IMR-90 (cell line): ENCODE results near the gene NRARP. TPM values are rescaled to one million over a fixed set of nuclear protein-coding genes. Genes with fewer than 3 reads are reported as not detected.

ENCODE experiments used
- ATAC-seq: fragments of 200-7000 bp; cut with Tn5 transposase; 2 replicates; pipeline ENCODE4 v1.9.1; 2020; ENCODE audit warnings: low read depth, mild to moderate bottlenecking, moderate library complexity
- BruUV-seq: library from RNA; stranded (reverse); fragments of 400-500 nt; replicated peaks from 2 replicates; lab custom pipeline; 2021; lab: Mats Ljungman, UMichigan
- CTCF ChIA-PET: fragments of 300-600 bp; formaldehyde crosslinking; extraction: SDS; loops from one replicate; lab custom pipeline; 2021; ENCODE audit warnings: antibody characterized with exemption; lab: Yijun Ruan, JAX
- POLR2A ChIA-PET: fragments of 300-600 bp; sonication (Branson Sonifier 250); formaldehyde crosslinking; loops from one replicate; lab custom pipeline; 2022; ENCODE audit warnings: antibody characterized with exemption; ENCODE audit not compliant: unreplicated experiment; lab: Charles Lee
- DNase-seq: peaks from one replicate; pipeline ENCODE4 v3.0.0; 2013
- H2AFZ ChIP-seq: replicated peaks from 2 replicates; pipeline ENCODE3; 2013; ENCODE audit warnings: low read length, mild to moderate bottlenecking; ENCODE audit not compliant: poor library complexity
- H2AK5ac ChIP-seq: 2 replicates; pipeline ENCODE4 v1.6.1; 2013; ENCODE audit warnings: low read depth, low read length, inconsistent platforms
- H2AK9ac ChIP-seq: replicated peaks from 2 replicates; pipeline ENCODE3; 2013; ENCODE audit warnings: mild to moderate bottlenecking, low read depth, low read length, moderate library complexity; ENCODE audit not compliant: poor library complexity
- H2BK120ac ChIP-seq: 2 replicates; pipeline ENCODE4 v1.6.1; 2013; ENCODE audit warnings: low read depth, low read length, inconsistent platforms
- H2BK15ac ChIP-seq: 3 replicates; pipeline ENCODE4 v1.6.1; 2013; ENCODE audit warnings: low read depth, low read length, inconsistent platforms
- H2BK20ac ChIP-seq: 2 replicates; pipeline ENCODE4 v1.6.1; 2013; ENCODE audit warnings: low read depth, mild to moderate bottlenecking, inconsistent platforms, low read length, moderate library complexity
- H2BK5ac ChIP-seq: 2 replicates; pipeline ENCODE4 v1.6.1; 2013; ENCODE audit warnings: mild to moderate bottlenecking, low read depth, low read length, inconsistent platforms; ENCODE audit not compliant: poor library complexity, severe bottlenecking
- H3K14ac ChIP-seq: replicated peaks from 2 replicates; pipeline ENCODE4 v1.6.1; 2013; ENCODE audit warnings: low read depth, low read length, inconsistent platforms
- H3K18ac ChIP-seq: 2 replicates; pipeline ENCODE4 v1.6.1; 2013; ENCODE audit warnings: low read depth, low read length, control low read depth
- H3K23ac ChIP-seq: 2 replicates; pipeline ENCODE4 v1.6.1; 2013; ENCODE audit warnings: low read depth, low read length, inconsistent platforms
- H3K27ac ChIP-seq: 2 replicates; pipeline ENCODE4 v1.5.1; 2013; ENCODE audit warnings: mild to moderate bottlenecking, control low read depth, low read length; ENCODE audit not compliant: insufficient read depth
- H3K27me3 ChIP-seq: 2 replicates; pipeline ENCODE4 v1.6.1; 2013; ENCODE audit warnings: low read length; ENCODE audit not compliant: control insufficient read depth, insufficient read depth
- H3K36me3 ChIP-seq: 2 replicates; pipeline ENCODE4 v1.6.1; 2013; ENCODE audit warnings: low read length, mixed read lengths; ENCODE audit not compliant: control insufficient read depth, insufficient read depth
- H3K4ac ChIP-seq: 2 replicates; pipeline ENCODE4 v1.6.1; 2013; ENCODE audit warnings: low read depth, low read length, inconsistent platforms
- H3K4me1 ChIP-seq: 2 replicates; pipeline ENCODE4 v1.6.1; 2013; ENCODE audit warnings: low read length, mixed read lengths; ENCODE audit not compliant: control insufficient read depth, insufficient read depth
- H3K4me2 ChIP-seq: 2 replicates; pipeline ENCODE4 v1.6.1; 2013; ENCODE audit warnings: low read depth, mild to moderate bottlenecking, control low read depth, low read length, moderate library complexity
- H3K4me3 ChIP-seq: 2 replicates; pipeline ENCODE4 v1.5.1; 2013; ENCODE audit warnings: low read depth, mild to moderate bottlenecking, control low read depth, low read length, moderate library complexity; ENCODE audit not compliant: insufficient read depth
- H3K56ac ChIP-seq: 2 replicates; pipeline ENCODE4 v1.6.1; 2013; ENCODE audit warnings: low read length, inconsistent platforms; ENCODE audit not compliant: insufficient read depth; ENCODE audit errors: extremely low read depth
- H3K79me1 ChIP-seq, 2 experiments: 2 replicates each; pipeline ENCODE4 v1.6.1; 2013; ENCODE audit warnings: low read length in 2 of 2, inconsistent platforms in 1 of 2, low read depth in 1 of 2
- H3K9ac ChIP-seq: 2 replicates; pipeline ENCODE4 v1.6.1; 2013; ENCODE audit warnings: low read depth, low read length, control low read depth
- H3K9me1 ChIP-seq: 2 replicates; pipeline ENCODE4 v1.6.1; 2013; ENCODE audit warnings: low read length, inconsistent platforms; ENCODE audit not compliant: insufficient read depth
- H3K9me3 ChIP-seq: 2 replicates; pipeline ENCODE4 v1.6.1; 2013; ENCODE audit warnings: low read length; ENCODE audit not compliant: control insufficient read depth, insufficient read depth
- H4K20me1 ChIP-seq: 2 replicates; pipeline ENCODE4 v1.6.1; 2013; ENCODE audit warnings: low read length, inconsistent platforms; ENCODE audit not compliant: insufficient read depth
- H4K5ac ChIP-seq: 2 replicates; pipeline ENCODE4 v1.6.1; 2013; ENCODE audit warnings: mild to moderate bottlenecking, low read depth, low read length, control low read depth
- H4K8ac ChIP-seq, 2 experiments: 2 replicates each; pipeline ENCODE4 v1.6.1; 2013; ENCODE audit warnings: low read depth in 2 of 2, low read length in 2 of 2, control low read depth in 1 of 2, inconsistent platforms in 1 of 2
- H4K91ac ChIP-seq: 2 replicates; pipeline ENCODE4 v1.6.1; 2013; ENCODE audit warnings: low read depth, low read length, inconsistent platforms; ENCODE audit not compliant: insufficient read depth
- MAZ ChIP-seq: IDR thresholded peaks from 2 replicates; pipeline ENCODE4 v1.6.1; 2012; ENCODE audit warnings: low read depth, mild to moderate bottlenecking, low read length, improper control_type of control experiment, moderate library complexity, borderline replicate concordance
- RAD21 ChIP-seq: IDR thresholded peaks from 2 replicates; pipeline ENCODE4 v1.6.1; 2012; ENCODE audit warnings: low read length, improper control_type of control experiment
- WGBS, 2 experiments: methylation state at CpG; one replicate each; pipeline versions ENCODE4 v1.1.5 to v1.1.7; 2013; ENCODE audit warnings: missing lambda C conversion rate in 2 of 2; ENCODE audit not compliant: insufficient read length in 1 of 2; ENCODE audit errors: extremely low coverage in 2 of 2; 5-methylcytosine and 5-hydroxymethylcytosine counted together
- dilution Hi-C: fragments of 300-500 bp; cut with HindIII; formaldehyde crosslinking; loops from one replicate; pipeline ENCODE4 v1.14.3; 2018; ENCODE audit warnings: low sequenced_read_pairs; ENCODE audit not compliant: unreplicated experiment
- in situ Hi-C: fragments of 300-500 bp; cut with MboI; formaldehyde crosslinking; loops from 3 replicates; pipeline ENCODE4 v1.14.3; 2019; ENCODE audit warnings: low sequenced_read_pairs, inconsistent platforms, mixed read lengths
- intact Hi-C: fragments of 100-400 bp; cut with micrococcal nuclease; formaldehyde crosslinking; loops from 2 replicates; pipeline ENCODE4 v1.10.0; 2022
- polyA plus RNA-seq, 3 experiments: library from polyadenylated mRNA; depleted of rRNA; stranded (reverse); fragments of >200 nt; gene quantifications; 2 replicates each; pipeline ENCODE4 v1.2.3, GENCODE V29; 2012; ENCODE audit warnings: low replicate concordance in 1 of 3
- total RNA-seq: library from RNA; depleted of rRNA; stranded (reverse); fragments of >200 nt; gene quantifications from 2 replicates; pipeline ENCODE4 v1.2.3, GENCODE V29; 2012

The NRARP gene
- total and polyA plus RNA-seq, 2 of the 4 experiments (the other 2 are of a cell fraction) = 0.15 TPM; not detected in 1

DNA sequence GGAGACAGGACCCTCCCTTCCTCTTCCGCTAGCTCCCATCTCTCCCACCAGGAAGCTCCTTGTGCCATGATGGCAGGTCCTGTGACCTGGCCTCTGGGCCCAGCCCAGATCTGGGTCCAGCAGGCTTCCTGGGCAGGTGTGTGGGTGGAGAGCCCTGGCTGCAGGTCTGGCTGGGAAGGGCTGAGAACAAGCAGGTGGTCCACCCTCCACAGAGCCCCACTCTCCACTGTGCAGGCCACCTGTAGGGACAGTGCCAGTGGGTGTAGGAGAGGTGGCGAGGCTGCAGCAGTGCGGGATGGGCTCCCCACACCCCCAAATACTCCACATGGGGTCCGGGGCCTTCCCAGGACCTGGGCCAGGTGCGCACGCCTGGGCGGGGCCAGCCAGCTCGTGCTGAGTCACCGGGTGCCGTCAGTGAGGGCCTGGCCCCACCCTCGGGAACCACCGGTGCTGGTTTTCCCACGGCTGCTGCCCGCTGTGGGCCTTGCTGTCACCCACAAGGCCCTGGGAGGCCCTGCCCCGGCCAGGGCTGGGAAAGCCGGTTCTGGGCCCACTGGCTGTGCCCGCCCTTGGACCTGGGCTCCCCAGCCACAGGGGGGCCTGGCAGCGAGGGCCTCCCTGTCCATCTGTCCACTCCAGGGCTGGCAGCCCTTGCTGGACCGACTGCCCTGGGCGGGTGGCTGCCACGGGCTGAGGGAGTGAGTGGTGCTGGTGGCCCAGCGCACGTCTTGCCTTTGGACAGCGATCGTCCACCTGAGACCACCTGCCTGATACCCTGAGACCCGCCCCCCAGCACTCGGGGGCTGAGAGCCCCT is 9.3 kb upstream of the NRARP start:
- H2AK9ac ChIP-seq = no peak overlapping the region
- H3K18ac ChIP-seq = no peak overlapping the region
- dilution Hi-C loops (no loop called here), in situ Hi-C loops (no loop called here), intact Hi-C loops (no loop called here)
- H3K27me3 ChIP-seq = peaks cover 4% of the 10 kb centered on the region; the same call in 1 of the 2 replicates
- H3K23ac ChIP-seq = no peak overlapping the region
- no peaks in the 10 kb centered on the region for H4K20me1 ChIP-seq
- no peak overlapping the region for H4K91ac ChIP-seq
- ATAC-seq (no peak), DNase-seq (peak; percentile 33)
- no peaks in the 10 kb centered on the region for H3K9me3 ChIP-seq
- H3K56ac ChIP-seq = no peak overlapping the region
- no peaks in the 10 kb centered on the region for H3K79me1 ChIP-seq
- H3K36me3 ChIP-seq = no peaks in the 10 kb centered on the region
- H3K4me2 ChIP-seq = no peak overlapping the region
- no peak overlapping the region for H3K27ac ChIP-seq
- whole genome bisulfite sequencing, 2 experiments = 51% methylated on average over 11 of the region's 27 CpGs; no CpG with 5 or more reads in 1 of the 2 experiments
- no peak overlapping the region for H2AK5ac ChIP-seq
- no peaks in the 10 kb centered on the region for H3K9me1 ChIP-seq
- ChIA-PET CTCF (no interaction called here), POLR2A (no interaction called here)
- H2AFZ ChIP-seq = no peak overlapping the region
- BruUV-seq = no TSS peak
- peak; percentile 27; the same call in 1 of the 2 replicates for TF ChIP-seq MAZ
- no peak for TF ChIP-seq RAD21
- H3K4me3 ChIP-seq = no peak overlapping the region
- no peak overlapping the region for H4K5ac ChIP-seq
- H3K4ac ChIP-seq = no peak overlapping the region
- H2BK5ac ChIP-seq = no peak overlapping the region
- H3K14ac ChIP-seq = no peak overlapping the region
- no peak overlapping the region for H2BK15ac ChIP-seq
- no peak overlapping the region for H3K9ac ChIP-seq
- no peak overlapping the region for H4K8ac ChIP-seq
- H2BK20ac ChIP-seq = no peak overlapping the region
- H3K4me1 ChIP-seq = 0 out of 2 replicates have a peak, but pooled peaks cover 2% of the 10 kb centered on the region
- no peak overlapping the region for H2BK120ac ChIP-seq
